ENCODE data around the gene NAA25. TPM values are rescaled to one million over a fixed set of nuclear protein-coding genes. Genes with fewer than 3 reads are reported as not detected.
A peak's percentile ranks its signal among the peaks of the same experiment; 100 is the strongest.

Gene NAA25
- 10 to 100 TPM; 18.8 to 32.2 (median 25.2) TPM for polyA plus RNA-seq (ENCODE audit: insufficient read depth in 1 of 5, insufficient read length in 5 of 5, low replicate concordance in 1 of 5)
- long read RNA-seq, donor 1, partial matches to known transcripts = 0 of 2 reads
- long read RNA-seq, donor 1, other reads (novel, unspliced or antisense) = 0 of 2 reads
- long read RNA-seq, donor 2, partial matches to known transcripts = 0 of 1 reads
- long read RNA-seq, donor 2, other reads (novel, unspliced or antisense) = 0 of 1 reads
- long read RNA-seq, donor 3, full-length matches to known transcripts = 1 of 1 reads
- long read RNA-seq, donor 3, partial matches to known transcripts = 0 of 1 reads
- long read RNA-seq, donor 3, other reads (novel, unspliced or antisense) = 0 of 1 reads
- long read RNA-seq, donor 4 = 0 reads
- long read RNA-seq, donor 5, partial matches to known transcripts = 0 of 3 reads
- long read RNA-seq, donor 5, other reads (novel, unspliced or antisense) = 0 of 3 reads
- long read RNA-seq, donor 6, partial matches to known transcripts = 0 of 2 reads
- long read RNA-seq, donor 6, other reads (novel, unspliced or antisense) = 0 of 2 reads
- long read RNA-seq, donor 7 = 0 reads
- long read RNA-seq, donor 8, partial matches to known transcripts = 0 of 1 reads
- long read RNA-seq, donor 8, other reads (novel, unspliced or antisense) = 0 of 1 reads

DNA sequence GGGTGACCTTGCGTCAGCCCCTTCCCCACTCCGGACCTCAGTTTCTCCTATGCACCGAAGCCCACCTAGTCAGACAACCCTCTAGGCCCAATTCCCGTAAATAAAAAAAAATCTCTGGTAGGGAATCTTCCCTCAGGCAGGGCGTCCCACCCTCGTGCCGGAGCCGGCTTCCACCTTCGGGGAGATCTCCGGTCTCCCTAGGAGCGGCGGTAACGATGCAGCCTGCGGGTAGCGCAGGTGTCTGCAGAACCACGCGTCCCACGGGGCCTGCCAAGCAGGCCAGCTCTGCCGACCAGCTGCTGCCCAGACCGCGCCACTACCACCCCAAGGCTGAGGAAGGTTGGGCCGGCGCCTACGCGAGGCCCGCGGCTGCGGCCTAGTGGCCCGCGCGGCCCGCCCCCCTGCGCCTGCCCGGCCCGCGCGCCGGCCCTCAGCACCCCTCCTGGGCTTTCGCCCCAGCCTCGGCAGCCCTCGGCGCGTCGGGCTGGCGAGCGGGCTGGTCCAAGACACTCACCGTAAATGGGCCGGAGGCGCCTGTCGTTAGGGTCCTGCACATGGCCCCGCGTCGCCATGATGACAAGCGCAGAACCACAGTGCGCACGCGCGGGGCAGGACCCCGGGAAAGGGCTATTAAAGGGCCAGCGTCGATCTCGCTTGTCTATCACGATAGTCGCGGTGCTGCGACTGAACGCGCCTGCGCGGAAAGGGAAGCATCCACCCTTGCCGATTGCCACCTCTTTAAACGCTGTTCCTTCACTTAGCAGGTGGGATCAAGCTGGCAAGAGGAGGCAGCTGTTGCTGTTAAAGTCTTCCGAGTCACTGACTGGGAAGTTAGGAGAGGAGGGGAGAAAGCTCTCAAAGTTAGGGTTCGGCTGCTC lies at the start of gene NAA25:
Gene NAA25, minus strand, starts transcription at position 582 of the 878 bp plus-strand sequence. Its CDS starts 10 bp downstream, at position 572.
- peak; percentile 90 to 91 for DNase-seq

DNA sequence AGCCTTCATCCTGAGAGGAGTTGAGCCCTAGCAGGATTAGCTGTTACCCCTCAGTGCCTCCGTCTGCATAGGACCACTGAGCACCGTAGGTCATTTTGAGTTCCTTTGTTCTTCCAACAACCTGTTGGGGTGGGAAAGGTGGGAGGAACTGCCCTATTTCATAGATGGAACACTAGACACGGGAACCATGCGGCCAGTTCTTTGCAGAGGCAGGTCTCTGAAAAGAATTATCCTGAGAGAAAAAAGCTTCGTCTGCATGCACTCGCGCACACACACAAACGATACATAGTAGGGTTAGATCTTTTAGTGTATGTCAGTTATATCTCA lies 45.3 kb upstream of the NAA25 start:
- no peak for DNase-seq

DNA sequence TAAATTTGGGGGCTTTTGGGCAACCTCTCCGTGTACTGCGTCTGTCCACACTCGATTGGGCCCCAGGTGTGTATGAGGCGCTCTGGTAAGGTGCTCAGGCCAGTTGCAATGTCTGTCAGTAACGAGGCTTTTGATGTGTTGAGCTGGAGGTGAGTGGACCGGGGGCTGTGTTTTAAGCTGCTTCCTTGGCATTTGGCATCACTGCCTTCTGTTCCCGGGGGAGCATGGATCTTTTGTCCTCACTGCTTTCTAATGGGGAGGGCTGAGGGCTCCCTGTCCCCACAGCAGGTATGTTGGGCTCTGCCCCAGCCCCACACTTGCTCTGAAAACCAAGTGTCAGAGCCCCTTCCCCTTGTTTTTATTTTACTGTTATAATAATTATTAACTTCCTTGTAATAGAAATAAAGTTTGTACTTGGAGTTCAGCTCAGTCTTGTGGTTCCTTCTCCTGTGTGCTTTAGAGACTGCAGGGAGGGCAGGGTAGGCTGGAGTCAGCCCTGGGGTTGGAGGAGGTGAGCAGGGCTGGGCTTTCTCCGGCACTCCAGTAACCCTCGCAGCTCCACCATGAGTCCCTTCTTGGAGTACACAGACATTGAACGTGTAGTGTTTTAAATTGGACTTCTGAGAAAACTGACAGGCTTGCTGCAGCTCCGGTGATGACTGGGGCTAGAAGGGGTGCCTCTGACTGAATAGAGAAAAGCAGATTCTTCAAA lies 44.8 kb upstream of the NAA25 start:
- no peak for DNase-seq

DNA sequence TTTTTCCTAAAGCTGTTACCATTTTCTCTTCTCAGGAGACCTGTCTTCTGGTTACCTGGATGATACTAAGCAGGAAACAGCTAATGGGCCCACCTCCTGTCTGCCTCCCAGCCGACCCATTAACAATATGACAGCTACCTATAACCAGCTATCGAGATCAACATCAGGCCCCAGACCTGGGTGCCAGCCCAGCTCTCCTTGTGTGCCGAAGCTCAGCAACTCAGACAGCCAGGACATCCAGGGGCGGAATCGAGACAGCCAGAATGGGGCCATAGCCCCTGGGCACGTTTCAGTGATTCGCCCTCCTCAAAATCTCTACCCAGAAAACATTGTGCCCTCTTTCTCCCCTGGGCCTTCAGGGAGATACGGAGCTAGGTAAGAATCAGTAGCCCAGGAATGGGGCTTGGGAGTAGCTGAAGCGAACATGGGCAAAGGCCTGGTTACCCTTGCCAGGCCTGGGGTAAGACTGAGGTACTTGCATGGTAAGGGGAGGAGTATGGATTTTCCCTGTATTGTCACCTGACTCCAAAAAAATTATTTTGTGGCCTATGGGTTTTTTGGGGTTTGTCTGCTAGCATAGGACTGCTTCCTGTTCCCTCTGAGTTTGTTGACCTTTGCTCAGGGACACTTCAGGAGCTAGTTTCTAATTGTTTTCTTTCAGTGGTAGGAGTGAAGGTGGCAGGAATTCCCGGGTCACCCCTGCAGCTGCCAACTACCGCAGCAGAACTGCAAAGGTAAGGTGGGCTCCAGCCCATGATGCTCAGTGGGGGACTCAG lies 43.4 kb upstream of the NAA25 start:
- DNase-seq = no peak

DNA sequence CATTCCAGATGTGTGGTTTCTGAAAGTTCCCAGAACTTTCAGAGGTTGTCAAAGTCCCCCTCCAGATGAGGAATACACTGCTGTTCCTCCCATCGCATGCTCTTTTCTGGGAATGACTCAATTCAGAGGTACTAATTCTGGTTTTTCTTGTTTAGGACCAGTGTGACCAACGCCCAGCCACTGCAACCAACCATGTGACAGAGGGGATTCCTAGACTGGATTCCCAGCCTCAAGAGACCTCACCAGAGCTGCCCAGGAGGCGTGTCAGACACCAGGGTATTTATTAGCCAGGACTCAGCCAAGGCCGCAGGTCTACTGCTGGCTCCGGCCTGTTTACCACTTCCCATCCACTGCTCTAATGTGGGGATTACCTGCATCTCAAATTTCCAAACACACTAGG lies 41.0 kb upstream of the NAA25 start:
- DNase-seq = peak in 1 of 2 donors; percentile 23

DNA sequence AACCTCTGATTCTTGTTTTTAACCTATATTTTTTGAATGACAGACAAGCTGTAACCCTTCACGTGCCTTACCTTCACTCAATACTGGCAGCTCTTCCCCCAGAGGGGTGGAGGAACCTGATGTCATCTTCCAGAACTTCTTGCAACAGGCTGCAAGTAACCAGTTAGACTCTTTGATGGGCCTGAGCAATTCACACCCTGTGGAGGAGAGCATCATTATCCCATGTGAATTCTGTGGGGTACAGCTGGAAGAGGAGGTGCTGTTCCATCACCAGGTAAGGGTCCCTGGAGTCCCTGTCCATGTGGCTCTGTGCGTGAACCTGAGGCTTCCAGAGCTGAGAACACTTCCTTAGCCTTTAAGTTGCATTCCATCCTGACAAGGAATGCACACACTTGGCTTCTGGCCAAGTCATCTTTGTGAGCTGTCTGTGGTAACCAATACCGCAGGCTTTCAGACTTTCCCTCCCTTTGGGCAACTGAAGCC lies 39.5 kb upstream of the NAA25 start:
- no peak for DNase-seq

DNA sequence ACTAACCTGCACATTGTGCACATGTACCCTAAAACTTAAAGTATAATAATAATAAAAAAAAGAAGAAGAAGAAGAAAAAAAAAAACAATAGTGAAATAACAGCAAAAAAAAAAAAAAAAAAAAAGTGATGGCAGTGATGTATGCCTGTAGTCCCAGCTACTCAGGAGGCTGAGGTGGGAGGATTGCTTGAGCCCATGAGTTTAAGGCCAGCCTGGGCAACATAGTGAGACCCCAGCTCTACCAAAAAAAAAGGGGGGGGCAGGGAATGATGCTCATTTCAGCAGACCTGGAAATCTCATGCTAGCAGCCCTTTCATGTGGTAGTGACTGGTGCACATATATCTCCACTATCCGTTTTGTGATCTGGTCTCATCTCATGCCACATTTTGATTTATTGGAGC lies 37.5 kb upstream of the NAA25 start:
- DNase-seq = no peak

DNA sequence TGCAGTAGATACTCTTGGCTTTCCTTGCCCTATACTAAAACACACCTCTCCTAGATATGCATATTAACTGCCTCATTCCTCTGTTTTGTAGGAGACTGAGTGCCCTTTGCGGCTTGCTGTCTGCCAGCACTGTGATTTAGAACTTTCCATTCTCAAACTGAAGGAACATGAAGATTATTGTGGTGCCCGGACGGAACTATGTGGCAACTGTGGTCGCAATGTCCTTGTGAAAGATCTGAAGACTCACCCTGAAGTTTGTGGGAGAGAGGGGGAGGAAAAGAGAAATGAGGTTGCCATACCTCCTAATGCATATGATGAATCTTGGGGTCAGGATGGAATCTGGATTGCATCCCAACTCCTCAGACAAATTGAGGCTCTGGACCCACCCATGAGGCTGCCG lies 32.1 kb upstream of the NAA25 start:
- DNase-seq = no peak

DNA sequence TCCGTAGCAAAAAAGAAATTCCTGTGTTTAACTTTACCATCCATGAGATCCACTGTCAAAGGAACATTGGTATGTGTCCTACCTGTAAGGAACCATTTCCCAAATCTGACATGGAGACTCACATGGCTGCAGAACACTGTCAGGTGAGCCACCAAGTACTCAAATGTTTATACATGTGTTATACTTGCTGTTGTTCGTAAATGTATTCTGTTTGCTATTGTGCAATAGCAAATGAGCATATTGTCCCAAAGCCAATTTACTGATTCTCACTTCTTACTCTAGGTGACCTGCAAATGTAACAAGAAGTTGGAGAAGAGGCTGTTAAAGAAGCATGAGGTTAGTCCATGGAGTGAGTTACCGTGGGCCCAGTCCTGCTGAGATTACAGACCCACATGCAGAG lies 26.1 kb upstream of the NAA25 start:
- DNase-seq = no peak

DNA sequence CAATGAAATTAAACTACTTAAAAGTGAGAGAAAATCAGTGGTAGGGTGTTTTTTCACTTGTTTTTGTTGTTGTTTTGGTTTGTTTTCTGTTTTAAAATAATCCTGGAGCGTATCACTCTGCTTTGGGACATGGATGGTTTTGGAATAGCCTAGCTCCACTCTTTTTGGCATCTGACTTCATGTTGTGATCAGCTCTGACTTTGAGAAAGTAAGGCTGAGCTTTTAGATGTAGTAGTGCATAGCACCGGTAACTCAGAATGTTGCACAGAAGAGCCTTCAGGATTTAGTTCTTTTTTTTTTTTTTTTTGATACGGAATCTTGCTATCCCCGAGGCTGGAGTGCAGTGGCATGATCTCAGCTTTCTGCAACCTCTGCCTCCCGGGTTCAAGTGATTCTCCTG lies 24.8 kb upstream of the NAA25 start:
- no peak for DNase-seq

DNA sequence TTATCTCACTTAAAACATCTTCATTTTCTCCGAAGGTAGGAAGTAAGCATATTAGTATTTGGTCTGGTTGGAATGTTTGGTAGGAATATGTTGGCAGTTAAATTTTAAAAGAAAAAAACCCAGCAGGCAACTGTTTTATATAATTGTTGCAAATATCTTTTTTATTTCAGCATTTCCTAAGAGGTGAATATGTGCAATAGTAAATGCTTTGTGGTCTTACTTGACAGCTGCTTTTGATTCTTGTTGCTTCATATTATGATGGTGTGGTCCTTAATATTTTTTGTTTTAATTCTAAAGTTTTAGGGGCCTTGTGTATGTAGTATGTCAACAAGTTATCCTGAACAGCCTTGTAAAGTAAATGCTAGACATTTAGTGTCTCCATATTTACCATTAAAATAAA lies 23.1 kb upstream of the NAA25 start:
- DNase-seq = no peak

DNA sequence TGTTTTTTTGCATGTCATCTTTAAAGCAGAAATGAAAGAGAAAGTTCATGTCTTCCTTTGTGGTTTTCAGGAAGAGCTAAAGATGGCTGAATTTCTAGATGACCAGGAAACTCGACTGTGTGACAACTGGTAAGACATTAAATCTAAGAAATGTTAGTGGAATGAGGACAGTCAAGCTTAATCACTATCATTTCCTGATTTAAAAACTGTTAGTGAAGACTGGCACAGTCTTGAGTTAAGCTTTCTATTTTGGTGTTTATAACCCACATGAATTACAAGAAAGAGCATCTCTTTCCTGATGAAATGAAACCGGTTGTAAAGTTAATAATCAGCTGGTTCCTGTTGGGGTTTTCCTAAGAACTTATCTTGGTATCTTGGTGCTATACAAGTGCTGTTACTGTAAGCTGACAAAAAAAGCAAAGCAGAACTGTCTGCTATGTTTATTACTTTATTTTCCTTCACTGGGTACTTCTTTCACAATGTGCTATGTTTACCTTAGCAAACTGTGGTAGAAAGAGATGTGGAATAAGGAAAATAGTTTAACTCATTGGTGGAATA lies 21.9 kb upstream of the NAA25 start:
- no peak for DNase-seq

DNA sequence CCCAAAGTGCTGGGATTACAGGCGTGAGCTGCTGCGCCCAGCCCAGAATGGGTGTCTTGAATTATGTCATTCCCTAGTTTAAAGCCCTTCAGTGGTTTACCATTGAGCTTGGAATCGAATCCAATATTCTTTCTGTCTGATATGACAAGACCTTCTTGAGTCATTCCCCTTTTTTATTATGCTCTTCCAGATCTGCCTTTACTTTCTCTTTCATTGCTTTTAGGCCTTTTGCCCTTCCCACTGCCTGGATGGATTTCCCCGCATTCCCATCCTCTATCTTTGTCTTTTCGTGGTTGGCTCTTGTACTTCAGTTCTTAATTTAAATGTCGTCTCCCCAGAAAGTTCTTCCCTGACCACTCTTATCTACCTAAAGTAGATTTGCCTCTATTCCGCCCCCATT lies 18.3 kb upstream of the NAA25 start:
- DNase-seq = no peak

DNA sequence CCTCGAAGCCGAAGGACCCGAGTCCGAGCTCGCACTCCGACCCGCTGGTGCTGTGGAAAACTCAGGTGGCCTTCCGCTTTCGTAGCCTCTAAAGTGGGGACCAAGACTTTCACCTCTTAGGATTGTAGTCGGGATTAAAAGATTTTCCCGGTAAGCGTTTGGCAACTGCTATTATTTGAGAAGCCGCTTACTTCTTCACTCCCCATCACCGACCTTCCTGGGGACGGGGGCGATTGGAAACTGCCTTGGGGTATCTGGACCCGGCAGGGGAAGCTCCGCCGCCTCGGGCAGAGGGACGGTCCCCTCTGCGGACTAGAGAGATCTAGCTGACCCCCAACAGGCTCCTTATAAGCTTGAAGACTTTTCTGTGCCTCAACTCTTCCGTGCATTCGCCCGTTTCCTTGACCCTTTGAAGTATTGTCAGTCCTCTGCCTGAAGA lies 17.4 kb upstream of the NAA25 start:
- DNase-seq = no peak

DNA sequence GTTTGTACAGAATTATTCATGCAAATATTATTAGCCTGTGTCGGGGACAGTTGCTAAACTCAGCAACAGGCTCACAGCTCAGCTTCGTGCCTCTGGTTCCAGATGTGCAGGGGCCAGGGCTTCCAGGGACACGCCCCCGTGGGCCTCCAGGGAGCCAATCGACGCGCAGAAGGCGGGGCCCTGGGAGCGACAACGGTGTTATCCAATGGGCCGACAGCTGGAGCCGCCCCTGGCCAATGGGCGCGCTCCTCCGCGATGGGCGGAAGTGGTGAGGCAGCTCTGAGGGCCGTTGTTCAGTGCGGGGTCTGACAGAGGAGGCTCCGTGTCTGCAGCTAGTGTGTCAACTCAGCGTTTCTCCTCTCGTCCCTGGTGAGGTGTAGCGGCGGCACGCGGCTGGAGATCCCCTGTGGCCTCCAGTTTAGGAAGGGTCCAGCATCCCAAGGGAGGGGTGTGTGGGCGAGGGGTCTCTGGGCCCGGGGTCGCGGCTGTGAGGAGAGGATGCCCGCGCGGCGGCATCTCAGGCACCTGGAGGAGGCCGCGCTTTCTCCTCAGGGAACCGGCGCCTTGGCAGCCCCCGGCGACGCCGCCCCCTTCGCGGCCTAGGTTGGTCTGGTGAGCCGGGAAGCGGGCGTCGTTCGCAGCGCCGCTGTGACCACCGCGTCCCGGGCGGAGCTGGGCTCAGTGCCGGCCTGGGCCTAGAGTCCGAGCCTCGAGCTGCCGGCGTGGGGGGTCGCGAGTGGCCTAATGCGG lies 16.8 kb upstream of the NAA25 start, which contains the start of gene TRAFD1:
Gene TRAFD1, plus strand, starts transcription at position 311 of the 750 bp plus-strand sequence. CDS start 4,963 bp downstream, outside the sequence.
- DNase-seq = peak; percentile 96 to 98

DNA sequence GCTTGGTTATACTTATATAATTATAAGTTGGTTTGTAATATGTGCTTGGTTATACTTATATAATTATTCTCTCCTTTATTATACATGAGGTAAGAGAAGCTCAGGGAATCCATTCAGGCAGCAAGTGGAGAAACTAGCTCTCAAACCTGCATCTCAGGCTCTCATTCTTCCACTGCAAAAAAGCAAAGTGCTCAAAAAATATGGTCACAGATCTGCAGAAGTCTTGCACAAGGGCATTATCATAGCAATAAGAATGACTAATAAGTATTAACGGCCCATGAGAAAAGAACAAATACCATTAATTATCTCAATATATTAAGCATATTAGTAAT lies 16.3 kb upstream of the NAA25 start:
- no peak for DNase-seq

DNA sequence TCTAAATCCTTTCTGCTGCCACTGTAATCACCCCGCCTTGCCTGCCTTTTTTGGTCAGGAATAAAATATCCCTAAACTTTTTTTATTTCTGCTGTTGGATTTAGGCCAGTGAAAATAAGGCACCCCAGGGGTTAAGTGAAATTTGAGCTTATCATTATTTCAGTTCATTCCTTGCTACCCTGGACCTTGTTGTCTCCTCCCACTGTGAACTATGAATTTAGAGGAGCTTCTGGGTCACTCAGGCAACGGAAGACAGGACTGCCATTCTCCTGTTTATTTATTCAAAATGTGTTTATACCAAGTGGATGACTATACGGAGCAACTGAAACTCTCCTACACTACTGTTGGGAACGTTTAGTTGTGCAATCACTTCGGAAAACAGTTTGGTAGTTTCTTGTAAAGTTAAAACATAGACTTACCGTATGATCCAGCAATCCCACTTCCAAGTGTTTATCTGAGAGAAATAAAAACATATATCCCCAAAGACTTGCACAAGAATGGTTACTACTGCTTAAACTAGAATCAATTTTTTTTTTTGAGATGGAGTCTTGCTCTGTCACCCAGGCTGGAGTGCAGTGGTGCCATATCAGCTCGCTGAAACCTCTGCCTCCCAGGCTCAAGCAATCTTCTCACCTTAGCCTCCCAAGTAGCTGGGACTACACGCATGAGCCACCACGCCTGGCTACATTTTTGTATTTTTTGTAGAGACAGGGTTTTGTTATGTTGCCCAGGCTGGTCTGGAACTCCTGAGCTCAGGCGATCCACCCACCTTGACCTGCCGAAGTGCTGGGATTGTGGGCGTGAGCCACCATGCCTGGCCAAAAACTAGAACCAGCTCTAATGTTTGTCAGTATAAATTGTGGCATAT lies 14.5 kb upstream of the NAA25 start:
- no peak for DNase-seq

DNA sequence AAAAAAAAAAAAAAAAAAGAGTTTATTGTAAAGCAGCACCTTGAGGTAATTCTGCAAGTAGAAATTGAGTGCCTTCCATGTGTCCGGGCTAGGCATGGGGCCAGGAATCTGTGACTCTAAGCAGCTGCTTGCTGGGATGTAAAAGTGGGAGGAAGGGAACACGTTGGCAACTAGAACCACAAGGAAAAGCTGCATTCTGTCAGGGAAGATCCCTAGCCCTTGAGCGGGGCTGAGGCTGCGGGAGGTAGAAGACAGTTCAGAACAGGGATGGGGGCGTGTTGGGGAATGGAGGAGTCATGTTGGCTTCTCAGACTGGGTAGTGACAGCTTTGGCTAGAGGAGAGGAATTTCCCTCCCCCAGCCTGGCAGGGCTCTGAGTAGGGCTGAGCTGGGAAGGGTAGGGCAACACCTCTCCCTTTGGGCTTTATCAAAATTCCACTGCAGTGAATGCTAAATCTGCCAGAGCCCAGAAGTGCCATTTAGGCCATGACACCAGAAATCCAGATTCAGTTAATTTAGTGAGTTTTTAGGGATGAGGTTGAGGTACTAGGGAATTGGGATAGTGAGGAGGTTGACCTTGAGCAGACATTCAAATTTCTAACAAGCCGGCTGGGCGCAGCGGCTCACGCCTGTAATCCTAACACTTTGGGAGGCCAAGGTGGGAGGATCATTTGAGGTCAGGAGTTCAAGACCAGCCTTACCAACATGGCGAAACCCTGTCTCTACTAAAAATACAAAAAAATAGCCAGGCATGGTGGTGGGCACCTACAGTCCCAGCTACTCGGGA lies 13.4 kb upstream of the NAA25 start:
- DNase-seq = peak; percentile 65 to 71
